Measurements from ENCODE around the gene ZNF143.
"Not testable (repeated sequence)": the region's sequence is repeated elsewhere in the genome, so short reads cannot be mapped to it uniquely, and the experiment has no call there.

The ZNF143 gene

GRCh38 chr11:9535189-9535781 lies 74.5 kb downstream of the ZNF143 start:
- no peak for DNase-seq (ENCODE audit: low read depth, low spot score)

GRCh38 chr11:9538548-9538947 lies 77.7 kb downstream of the ZNF143 start:
- DNase-seq (ENCODE audit: low read depth, low spot score) = no peak

DNA sequence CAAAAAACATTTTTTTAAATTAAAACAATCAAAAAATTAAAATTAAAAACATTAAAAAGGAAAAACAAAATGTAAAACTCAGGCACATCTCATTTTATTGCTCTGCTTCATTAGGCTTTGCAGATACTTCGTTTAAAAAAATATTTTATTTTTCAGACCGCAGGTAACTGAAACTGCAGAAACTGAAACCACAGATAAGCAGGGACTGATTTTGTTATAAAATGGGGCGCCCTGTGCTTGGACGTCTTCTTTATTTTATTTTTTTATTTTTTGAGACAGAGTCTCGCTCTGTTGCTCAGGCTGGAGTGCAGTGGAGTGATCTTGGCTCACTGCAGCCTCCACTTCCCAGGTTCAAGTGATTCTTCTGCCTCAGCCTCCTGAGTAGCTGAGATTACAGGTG lies 88.4 kb downstream of the ZNF143 start:
- not testable (repeated sequence) for DNase-seq (ENCODE audit: low read depth, low spot score)

- no peak for DNase-seq (ENCODE audit: low read depth, low spot score)
Measured at GRCh38 chr11:9550191-9550628, 89.4 kb downstream of the ZNF143 start.

DNA sequence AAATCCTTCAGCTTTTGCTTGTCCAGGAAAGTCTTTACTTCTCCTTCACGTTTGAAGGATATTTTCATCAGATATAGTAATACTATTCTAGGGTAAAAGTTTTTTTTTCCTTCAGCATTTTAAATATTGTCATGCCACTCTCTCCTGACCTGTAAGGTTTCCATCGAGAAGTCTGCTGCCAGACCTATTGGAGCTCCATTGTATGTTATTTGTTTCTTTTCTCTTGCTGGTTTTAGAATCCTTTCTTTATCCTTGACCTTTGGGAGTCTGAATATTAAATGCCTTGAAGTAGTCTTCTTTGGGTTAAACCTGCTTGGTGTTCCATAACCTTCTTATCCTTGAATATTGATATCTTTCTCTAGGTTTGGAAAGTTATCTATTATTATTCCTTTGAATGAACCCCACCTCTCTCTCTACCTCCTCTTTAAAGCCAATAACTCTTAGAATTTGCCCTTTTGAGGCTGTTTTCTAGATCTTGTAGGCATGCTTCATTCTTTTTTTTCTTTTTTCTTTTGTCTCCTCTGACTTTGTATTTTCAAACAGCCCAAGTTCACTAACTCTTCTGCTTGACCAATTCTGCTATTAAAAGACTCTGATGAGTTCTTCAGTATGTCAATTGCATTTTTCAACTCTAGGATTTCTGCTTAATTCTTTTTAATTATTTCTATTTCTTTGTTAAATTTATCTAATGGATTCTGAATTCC lies 100.6 kb downstream of the ZNF143 start:
- no peak for DNase-seq (ENCODE audit: low read depth, low spot score)

DNA sequence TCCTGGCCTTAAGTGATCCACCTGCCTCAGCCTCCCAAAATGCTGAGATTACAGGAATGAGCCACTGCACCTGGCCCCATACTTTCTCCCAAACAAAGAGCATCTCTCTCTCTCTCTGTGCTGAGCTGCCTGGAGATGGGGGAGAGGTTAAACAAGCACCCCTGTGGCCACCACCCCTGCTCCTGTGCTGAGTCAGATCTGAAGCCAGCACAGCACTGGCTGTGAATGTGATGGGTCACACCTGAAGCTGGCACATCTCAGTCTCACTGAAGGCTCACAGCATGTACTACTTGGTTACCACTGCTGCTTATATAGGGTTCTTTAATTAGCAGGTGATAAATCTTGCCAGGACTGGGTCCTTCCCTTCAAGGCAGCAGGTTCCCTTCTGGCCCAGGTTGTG lies 101.9 kb downstream of the ZNF143 start:
- no peak for DNase-seq (ENCODE audit: low read depth, low spot score)

DNA sequence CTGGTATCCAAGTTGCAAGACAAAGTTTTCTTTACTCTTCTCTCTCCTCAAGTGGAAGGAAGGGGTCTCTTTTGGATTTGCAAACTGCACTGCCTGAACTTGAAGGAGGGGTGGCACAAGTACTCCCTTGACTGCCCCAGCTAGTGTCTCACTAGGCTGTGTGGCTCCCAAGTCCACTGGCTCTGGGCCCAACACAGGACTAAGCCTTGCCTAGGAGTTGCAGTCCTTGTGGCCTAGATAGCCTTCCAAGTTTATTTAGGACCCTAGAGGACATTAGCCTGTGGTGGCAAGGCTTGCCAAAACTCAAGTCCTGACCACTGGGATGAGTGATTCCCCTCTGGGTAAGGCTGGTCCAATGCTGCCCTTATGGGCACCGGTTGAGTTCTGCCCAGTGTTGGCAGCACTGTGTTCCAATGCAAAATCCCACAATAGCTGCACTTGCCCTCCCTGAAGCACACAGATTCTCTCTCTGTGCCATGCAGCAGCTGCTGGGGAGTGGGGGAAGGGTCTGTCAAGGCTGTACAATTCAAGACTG lies 102.5 kb downstream of the ZNF143 start:
- DNase-seq (ENCODE audit: low read depth, low spot score) = no peak

- DNase-seq (ENCODE audit: low read depth, low spot score) = peak; percentile 96
Measured at GRCh38 chr11:9565822-9566560, 105.2 kb downstream of the ZNF143 start.

DNA sequence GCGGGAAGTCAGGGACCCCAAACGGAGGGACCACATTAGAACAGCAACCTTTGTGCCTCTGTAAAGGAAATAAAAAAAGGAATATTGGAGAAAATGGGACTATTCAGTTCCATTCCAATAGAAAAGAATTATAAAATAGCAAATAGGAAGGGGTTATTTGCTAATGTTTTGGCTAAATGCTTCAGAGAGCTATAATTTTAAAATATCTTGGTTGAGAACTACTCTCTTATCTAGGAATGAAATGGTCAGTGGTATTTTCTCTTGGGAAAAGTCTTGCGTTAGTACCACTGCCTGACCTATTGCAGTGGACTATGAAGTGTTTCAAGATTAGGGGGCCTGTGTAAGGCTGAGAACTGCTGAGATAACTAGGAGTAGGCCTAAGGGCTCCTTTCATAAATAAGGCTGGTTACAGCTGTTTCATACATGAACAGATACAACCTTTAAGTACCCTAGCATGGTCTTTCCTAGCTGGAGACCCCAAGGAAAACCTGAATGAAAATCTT lies 105.8 kb downstream of the ZNF143 start:
- no peak for DNase-seq (ENCODE audit: low read depth, low spot score)

DNA sequence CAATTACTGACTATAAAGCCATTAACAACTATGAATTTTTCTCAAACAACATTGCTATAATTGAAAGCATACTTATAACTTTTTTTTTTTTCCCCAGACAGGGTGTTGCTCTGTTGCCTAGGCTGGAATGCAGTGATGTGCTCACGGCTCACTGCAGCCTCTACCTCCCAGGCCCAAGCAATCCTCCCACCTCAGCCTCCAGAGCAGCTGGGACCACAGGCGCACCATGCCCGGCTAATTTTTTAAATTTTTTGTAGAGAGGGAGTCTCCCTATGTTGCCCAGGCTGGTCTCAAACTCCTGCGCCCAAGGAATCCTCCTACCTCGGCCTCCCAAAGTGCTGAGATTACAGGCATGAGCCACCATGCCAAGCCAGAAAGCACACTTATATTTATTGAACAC lies 106.6 kb downstream of the ZNF143 start:
- no peak for DNase-seq (ENCODE audit: low read depth, low spot score)

DNA sequence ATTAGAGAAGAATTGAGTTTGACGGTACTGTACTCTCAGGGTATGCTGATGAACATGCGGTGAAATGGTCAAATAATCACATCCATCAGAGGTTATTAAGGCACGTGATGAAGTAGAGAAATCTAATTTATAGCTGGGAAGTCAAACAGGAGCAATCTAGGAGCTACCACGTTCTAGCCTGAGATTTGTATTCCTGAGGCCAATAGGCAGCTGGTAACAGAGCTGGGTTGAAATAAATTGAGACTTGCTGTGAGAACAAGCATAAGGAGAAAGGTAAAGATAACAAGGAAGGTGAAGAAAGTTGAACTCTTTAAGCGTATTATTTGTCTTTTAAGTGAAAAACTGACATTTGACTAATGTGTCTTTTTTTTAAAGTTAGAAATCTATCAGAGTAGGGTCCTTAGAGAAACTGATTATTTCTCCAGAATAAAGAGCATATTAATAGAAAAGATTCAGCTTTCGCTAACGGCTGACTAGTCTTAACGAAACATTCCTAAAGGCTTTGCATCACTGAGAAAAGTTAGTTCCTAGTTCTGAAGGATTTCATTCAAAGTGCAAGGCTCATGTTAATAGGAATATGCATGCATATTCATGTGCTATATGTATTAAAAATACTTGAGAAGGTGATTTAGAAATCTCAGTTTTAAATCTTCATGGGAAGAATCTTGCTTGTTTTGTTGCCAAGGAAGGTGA lies 107.5 kb downstream of the ZNF143 start:
- no peak for DNase-seq (ENCODE audit: low read depth, low spot score)

DNA sequence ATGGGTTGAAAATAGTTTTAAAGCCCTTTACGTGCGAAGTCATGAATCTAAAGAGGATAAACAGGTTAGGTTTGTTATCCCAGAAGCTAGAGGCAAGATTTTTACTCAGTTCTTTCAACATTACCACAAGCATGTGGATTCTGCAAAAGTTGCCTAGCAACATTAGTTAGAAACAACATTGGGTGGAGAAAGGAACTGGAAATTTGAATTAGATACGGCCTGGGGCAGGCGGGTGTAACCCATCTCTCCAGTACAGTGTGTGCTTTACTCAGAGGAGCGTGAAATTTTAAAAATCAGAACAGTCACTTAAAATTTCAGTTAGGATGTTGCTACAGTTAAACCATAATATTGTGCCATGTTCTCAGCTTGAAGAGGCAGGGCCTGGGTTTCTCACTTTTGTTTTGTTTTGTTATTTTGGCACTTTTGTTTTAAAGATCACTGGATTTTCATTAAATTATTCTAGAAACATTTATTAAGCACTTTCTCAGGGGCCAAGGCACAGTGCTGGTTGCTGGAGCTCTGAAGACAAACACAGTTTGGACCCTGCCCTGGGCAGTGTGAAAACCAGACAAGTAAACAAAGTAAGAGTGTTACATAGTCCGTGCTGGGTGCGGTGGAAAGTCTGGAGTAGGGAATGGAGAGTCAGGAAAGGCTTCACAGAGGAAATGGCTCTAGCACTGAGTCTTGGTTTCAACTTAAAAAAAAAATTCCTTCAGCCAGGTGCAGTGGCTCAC lies 108.2 kb downstream of the ZNF143 start:
- peak; percentile 65 for DNase-seq (ENCODE audit: low read depth, low spot score)

DNA sequence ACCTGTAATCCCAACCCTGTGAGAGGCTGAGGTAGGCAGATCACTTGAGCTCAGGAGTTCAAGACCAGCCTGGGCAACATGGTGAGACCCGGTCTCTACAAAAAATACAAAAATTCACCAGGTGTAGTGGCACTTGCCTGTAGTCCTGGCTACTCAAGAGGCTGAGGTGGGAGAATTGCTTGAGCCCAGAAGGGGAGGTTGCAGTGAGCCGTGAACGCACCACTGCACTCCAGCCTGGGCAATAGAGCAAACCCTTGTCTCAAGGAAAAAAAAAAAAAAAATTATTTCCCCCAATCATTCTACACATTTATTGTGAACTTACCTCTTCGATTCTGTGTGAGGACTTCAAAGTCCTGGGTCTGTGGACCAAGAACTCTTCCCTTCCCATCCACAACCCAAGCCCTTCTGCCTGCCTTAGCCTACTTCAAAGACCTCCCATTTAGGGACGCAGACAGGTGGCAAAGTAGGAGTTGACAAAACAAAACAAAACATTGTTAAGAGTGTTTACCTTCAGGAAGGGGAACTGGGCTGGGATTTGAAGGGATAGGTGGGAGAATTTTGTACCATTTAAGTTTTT lies 108.9 kb downstream of the ZNF143 start:
- no peak for DNase-seq (ENCODE audit: low read depth, low spot score)

DNA sequence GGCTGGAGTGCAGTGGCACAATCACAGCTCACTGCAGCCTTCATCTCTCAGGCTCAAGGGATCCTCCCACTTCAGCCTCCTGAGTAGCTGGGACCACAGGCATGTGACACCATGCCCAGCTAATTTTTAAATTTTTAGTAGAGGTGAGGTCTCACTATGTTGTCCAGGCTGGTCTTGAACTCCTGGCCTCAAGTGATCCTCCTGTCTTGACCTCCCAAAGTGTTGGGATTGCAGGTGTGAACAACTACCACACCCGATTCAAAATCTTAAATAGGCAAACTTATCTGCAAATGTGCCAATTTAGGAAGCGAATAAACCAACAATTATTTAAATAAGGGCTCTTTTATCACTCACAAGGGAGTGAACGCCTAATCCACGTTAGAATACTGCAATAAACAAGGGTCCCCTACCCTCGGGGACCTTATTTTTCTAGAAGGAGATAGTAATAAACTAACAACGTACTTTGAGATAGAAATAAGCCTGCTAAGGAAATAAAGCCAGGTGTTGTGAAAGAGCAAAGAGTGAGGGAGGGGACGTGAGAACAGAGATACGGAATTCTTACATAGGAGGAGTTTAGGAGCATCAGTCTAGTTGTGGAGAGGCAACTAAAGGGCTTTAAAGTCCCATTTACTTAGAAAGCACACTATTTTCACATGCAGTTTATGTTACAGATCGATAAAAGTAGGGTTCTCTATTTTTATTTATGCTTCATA lies 109.7 kb downstream of the ZNF143 start:
- no peak for DNase-seq (ENCODE audit: low read depth, low spot score)

DNA sequence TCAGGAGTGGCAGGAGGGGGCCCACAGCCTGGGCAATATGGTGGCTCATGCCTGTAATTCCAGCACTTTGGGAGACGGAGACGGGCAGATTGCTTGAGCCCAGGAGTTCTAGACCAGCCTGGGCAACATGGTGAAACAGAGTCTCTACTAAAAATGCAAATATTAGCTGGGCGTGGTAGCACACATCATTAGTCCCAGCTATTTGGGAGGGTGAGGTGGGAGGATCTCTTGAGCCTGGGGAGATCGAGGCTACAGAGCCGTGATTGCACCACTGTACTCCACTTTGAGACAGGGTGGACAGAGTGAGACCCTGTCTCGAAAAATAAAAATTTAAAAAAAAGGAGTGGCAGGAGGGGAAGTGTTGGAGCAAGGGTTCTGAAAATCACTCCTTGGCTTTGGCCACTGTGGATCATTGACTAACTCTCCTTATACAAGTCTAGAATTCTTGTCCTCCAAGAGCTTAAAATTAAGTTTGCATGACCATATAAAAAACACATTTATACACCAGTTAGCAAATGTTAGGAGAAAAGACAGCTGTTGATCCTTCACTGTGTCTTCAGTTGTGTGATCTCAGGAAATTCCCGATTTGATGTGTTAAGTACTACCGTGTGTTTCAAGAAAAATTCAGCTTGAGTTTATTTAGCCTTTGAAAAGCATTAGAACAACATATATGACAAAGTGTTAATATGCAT lies 110.4 kb downstream of the ZNF143 start:
- no peak for DNase-seq (ENCODE audit: low read depth, low spot score)

- no peak for DNase-seq (ENCODE audit: low read depth, low spot score)
Measured at GRCh38 chr11:9571763-9572115, 110.9 kb downstream of the ZNF143 start.

DNA sequence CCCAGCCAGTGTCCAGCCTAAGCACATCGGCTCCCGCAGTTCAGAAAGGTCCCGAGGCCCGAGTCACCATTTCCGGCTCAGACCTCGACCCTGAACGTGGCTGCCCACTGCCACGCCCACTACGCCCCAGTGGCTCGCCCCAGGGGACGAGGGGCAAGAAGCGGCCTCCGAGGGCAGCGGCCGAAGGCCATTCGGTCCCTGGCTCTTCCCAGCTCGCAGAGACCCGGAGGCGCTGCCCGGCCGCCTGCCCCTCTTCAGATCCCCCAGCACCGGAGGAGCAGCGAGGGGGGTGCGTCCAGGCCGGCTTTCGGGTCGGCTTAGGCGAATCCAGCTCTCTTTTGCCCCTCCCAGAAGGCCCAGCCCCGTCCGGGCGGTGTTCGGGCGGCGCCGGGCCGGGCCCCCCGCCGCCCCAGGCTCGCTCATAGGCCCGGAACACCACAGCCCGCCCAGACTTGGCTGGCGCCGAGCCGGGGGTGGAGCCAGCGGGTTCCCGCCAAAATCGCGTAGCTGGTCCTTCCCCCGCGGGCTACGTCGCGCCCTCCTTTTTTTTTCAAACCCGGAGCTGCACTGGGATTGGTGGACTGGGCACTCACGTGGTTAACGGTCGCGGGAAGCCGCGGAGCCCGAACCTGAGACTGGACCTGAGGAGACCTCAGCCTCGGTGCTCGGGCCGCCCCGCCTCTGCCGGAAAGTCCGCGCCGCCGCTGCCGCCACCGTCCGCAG lies 112.4 kb downstream of the ZNF143 start, which contains the start of gene WEE1:
TSS of gene WEE1 (plus strand) at position 619 of the 723 bp plus-strand sequence. CDS start 264 bp downstream, outside the sequence.
- peak; percentile 92 for DNase-seq (ENCODE audit: low read depth, low spot score)

DNA sequence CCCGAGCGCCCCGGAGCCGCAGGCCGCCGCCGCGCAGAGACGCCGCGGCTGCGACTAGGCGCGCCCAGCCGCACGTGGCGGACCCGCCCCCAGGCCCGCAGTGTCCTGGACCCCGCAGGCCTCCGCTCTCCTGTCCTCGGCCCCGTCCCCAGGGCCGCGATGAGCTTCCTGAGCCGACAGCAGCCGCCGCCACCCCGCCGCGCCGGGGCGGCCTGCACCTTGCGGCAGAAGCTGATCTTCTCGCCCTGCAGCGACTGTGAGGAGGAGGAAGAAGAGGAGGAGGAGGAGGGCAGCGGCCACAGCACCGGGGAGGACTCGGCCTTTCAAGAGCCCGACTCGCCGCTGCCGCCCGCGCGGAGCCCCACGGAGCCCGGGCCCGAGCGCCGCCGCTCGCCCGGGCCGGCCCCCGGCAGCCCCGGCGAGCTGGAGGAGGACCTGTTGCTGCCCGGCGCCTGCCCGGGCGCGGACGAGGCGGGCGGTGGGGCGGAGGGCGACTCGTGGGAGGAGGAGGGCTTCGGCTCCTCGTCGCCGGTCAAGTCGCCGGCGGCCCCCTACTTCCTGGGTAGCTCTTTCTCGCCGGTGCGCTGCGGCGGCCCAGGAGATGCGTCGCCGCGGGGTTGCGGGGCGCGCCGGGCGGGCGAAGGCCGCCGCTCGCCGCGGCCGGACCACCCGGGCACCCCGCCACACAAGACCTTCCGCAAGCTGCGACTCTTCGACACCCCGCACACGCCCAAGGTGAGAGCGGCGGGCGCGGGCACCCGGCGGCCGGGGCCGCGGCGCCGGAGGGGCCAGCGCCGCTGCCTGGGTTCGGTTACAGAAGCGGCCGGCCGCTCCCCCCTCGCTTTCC lies 113.2 kb downstream of the ZNF143 start:
- DNase-seq (ENCODE audit: low read depth, low spot score) = no peak

All from smooth muscle cell of the brain vasculature (primary cell).